DOHH2 (cell line): ENCODE measurements around the gene IFT122.

Experiments used
- H3F3A ChIP-seq: fragments of 200-600 bp; sonication (generic), shearing (Covaris generic); 2 replicates; pipeline ENCODE4 v1.6.0; 2016; ENCODE audit warnings: antibody characterized with exemption, mild to moderate bottlenecking; ENCODE audit not compliant: control insufficient read depth, insufficient read depth
- H3K27ac ChIP-seq: fragments of 200-600 bp; sonication (generic); 2 replicates; pipeline ENCODE4 v1.5.1; 2014; ENCODE audit warnings: low read depth, mild to moderate bottlenecking, low read length, moderate library complexity
- H3K27me3 ChIP-seq: fragments of 200-600 bp; sonication (generic); 2 replicates; pipeline ENCODE4 v1.6.1; 2014; ENCODE audit warnings: mild to moderate bottlenecking, low read length, mixed read lengths; ENCODE audit not compliant: control insufficient read depth
- H3K36me3 ChIP-seq: fragments of 200-600 bp; sonication (generic); 2 replicates; pipeline ENCODE4 v1.6.1; 2014; ENCODE audit warnings: mild to moderate bottlenecking, low read length, moderate library complexity, mixed read lengths; ENCODE audit not compliant: control insufficient read depth
- H3K4me1 ChIP-seq: fragments of 200-600 bp; sonication (generic); 2 replicates; pipeline ENCODE4 v1.6.1; 2014; ENCODE audit warnings: mild to moderate bottlenecking, low read length, mixed read lengths; ENCODE audit not compliant: control insufficient read depth
- H3K4me2 ChIP-seq: fragments of 200-600 bp; sonication (generic); 2 replicates; pipeline ENCODE4 v1.6.0; 2014; ENCODE audit warnings: mild to moderate bottlenecking, low read length, moderate library complexity
- H3K4me3 ChIP-seq: fragments of 200-600 bp; sonication (generic); 2 replicates; pipeline ENCODE4 v1.5.1; 2014; ENCODE audit warnings: mild to moderate bottlenecking, low read length, mixed read lengths
- H3K79me2 ChIP-seq: fragments of 200-600 bp; sonication (generic); 2 replicates; pipeline ENCODE4 v1.6.1; 2014; ENCODE audit warnings: mild to moderate bottlenecking, low read length, mixed read lengths; ENCODE audit not compliant: control insufficient read depth
- H3K9me2 ChIP-seq: fragments of 200-600 bp; sonication (generic); replicated peaks from 2 replicates; pipeline ENCODE4 v1.6.1; 2014; ENCODE audit warnings: mild to moderate bottlenecking, low read length, mixed read lengths; ENCODE audit not compliant: control insufficient read depth
- H3K9me3 ChIP-seq: fragments of 200-600 bp; sonication (generic); 2 replicates; pipeline ENCODE4 v1.6.1; 2014; ENCODE audit warnings: antibody characterized with exemption, low read length, mixed read lengths; ENCODE audit not compliant: control insufficient read depth, insufficient read depth
- H4K20me1 ChIP-seq: fragments of 200-600 bp; sonication (generic); 2 replicates; pipeline ENCODE4 v1.6.0; 2014; ENCODE audit warnings: low read depth, mild to moderate bottlenecking, antibody characterized with exemption, low read length, moderate library complexity; ENCODE audit not compliant: control insufficient read depth, insufficient read depth
- EZH2phosphoT487 ChIP-seq: fragments of 200-600 bp; sonication (generic); IDR thresholded peaks from 2 replicates; pipeline ENCODE4 v1.6.1; 2017; ENCODE audit warnings: borderline replicate concordance, mild to moderate bottlenecking, antibody characterized with exemption, low read length, moderate library complexity, mixed read lengths
- TF ChIP-seq, protein P1 (sequence below): fragments of 200-600 bp; sonication (generic); IDR thresholded peaks from one replicate; pipeline ENCODE4 v1.5.1; 2014; ENCODE audit warnings: antibody characterized with exemption, mild to moderate bottlenecking, low read depth, low read length; ENCODE audit not compliant: poor library complexity, severe bottlenecking

Gene IFT122

DNA sequence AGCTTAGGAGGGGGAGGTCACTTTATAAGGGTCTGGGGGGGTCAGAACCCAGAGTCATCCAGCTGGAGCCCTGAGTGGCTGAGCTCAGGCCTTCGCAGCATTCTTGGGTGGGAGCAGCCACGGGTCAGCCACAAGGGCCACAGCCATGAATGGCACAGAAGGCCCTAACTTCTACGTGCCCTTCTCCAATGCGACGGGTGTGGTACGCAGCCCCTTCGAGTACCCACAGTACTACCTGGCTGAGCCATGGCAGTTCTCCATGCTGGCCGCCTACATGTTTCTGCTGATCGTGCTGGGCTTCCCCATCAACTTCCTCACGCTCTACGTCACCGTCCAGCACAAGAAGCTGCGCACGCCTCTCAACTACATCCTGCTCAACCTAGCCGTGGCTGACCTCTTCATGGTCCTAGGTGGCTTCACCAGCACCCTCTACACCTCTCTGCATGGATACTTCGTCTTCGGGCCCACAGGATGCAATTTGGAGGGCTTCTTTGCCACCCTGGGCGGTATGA lies 88.6 kb downstream of the IFT122 start, which contains the start of gene RHO:
Gene RHO, plus strand, starts transcription at position 51 of the 512 bp plus-strand sequence. Its CDS starts 95 bp downstream, at position 146.
- no peaks in the 10 kb centered on the region for H3K79me2 ChIP-seq
- no peaks in the 10 kb centered on the region for H4K20me1 ChIP-seq
- no peaks in the 10 kb centered on the region for H3F3A ChIP-seq
- H3K4me1 ChIP-seq = peaks cover 13% of the 10 kb centered on the region
- H3K4me2 ChIP-seq = no peak within 1 kb of the TSS
- no peaks in the 10 kb centered on the region for H3K9me2 ChIP-seq
- no peaks in the 10 kb centered on the region for H3K9me3 ChIP-seq
- no peak for TF ChIP-seq EZH2phosphoT487
- TF ChIP-seq, protein P1, sequence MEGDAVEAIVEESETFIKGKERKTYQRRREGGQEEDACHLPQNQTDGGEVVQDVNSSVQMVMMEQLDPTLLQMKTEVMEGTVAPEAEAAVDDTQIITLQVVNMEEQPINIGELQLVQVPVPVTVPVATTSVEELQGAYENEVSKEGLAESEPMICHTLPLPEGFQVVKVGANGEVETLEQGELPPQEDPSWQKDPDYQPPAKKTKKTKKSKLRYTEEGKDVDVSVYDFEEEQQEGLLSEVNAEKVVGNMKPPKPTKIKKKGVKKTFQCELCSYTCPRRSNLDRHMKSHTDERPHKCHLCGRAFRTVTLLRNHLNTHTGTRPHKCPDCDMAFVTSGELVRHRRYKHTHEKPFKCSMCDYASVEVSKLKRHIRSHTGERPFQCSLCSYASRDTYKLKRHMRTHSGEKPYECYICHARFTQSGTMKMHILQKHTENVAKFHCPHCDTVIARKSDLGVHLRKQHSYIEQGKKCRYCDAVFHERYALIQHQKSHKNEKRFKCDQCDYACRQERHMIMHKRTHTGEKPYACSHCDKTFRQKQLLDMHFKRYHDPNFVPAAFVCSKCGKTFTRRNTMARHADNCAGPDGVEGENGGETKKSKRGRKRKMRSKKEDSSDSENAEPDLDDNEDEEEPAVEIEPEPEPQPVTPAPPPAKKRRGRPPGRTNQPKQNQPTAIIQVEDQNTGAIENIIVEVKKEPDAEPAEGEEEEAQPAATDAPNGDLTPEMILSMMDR = no peak
- H3K27me3 ChIP-seq = no peaks in the 10 kb centered on the region
- H3K36me3 ChIP-seq = no peaks in the 10 kb centered on the region
- H3K4me3 ChIP-seq = no peak within 1 kb of the TSS
- no peak within 1 kb of the TSS for H3K27ac ChIP-seq

DNA sequence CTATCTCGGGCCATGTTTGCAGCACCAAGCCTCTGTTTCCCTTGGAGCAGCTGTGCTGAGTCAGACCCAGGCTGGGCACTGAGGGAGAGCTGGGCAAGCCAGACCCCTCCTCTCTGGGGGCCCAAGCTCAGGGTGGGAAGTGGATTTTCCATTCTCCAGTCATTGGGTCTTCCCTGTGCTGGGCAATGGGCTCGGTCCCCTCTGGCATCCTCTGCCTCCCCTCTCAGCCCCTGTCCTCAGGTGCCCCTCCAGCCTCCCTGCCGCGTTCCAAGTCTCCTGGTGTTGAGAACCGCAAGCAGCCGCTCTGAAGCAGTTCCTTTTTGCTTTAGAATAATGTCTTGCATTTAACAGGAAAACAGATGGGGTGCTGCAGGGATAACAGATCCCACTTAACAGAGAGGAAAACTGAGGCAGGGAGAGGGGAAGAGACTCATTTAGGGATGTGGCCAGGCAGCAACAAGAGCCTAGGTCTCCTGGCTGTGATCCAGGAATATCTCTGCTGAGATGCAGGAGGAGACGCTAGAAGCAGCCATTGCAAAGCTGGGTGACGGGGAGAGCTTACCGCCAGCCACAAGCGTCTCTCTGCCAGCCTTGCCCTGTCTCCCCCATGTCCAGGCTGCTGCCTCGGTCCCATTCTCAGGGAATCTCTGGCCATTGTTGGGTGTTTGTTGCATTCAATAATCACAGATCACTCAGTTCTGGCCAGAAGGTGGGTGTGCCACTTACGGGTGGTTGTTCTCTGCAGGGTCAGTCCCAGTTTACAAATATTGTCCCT lies 89.6 kb downstream of the IFT122 start:
- no peaks in the 10 kb centered on the region for H3K79me2 ChIP-seq
- no peaks in the 10 kb centered on the region for H3K36me3 ChIP-seq
- H3K9me3 ChIP-seq = no peaks in the 10 kb centered on the region
- TF ChIP-seq EZH2phosphoT487 = no peak
- TF ChIP-seq, protein P1 = no peak
- H3K9me2 ChIP-seq = no peaks in the 10 kb centered on the region
- H3F3A ChIP-seq = no peaks in the 10 kb centered on the region
- peaks cover 13% of the 10 kb centered on the region for H3K4me1 ChIP-seq
- no peaks in the 10 kb centered on the region for H3K27me3 ChIP-seq
- no peak overlapping the region for H3K27ac ChIP-seq
- no peaks in the 10 kb centered on the region for H4K20me1 ChIP-seq
- no peak overlapping the region for H3K4me2 ChIP-seq
- H3K4me3 ChIP-seq = no peak overlapping the region

DNA sequence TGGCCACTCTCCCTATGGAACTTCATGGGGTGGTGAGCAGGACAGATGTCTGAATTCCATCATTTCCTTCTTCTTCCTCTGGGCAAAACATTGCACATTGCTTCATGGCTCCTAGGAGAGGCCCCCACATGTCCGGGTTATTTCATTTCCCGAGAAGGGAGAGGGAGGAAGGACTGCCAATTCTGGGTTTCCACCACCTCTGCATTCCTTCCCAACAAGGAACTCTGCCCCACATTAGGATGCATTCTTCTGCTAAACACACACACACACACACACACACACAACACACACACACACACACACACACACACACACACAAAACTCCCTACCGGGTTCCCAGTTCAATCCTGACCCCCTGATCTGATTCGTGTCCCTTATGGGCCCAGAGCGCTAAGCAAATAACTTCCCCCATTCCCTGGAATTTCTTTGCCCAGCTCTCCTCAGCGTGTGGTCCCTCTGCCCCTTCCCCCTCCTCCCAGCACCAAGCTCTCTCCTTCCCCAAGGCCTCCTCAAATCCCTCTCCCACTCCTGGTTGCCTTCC lies 90.3 kb downstream of the IFT122 start:
- H3K4me1 ChIP-seq = peaks cover 13% of the 10 kb centered on the region
- H3K9me3 ChIP-seq = no peaks in the 10 kb centered on the region
- H3K27ac ChIP-seq = no peak overlapping the region
- H3K27me3 ChIP-seq = no peaks in the 10 kb centered on the region
- no peaks in the 10 kb centered on the region for H3K79me2 ChIP-seq
- no peaks in the 10 kb centered on the region for H3F3A ChIP-seq
- TF ChIP-seq, protein P1 = no peak
- H3K4me3 ChIP-seq = no peak overlapping the region
- H3K36me3 ChIP-seq = no peaks in the 10 kb centered on the region
- no peak overlapping the region for H3K4me2 ChIP-seq
- no peaks in the 10 kb centered on the region for H3K9me2 ChIP-seq
- no peaks in the 10 kb centered on the region for H4K20me1 ChIP-seq
